HG03575 (cell line): Measurements from ENCODE around the gene HNRNPLL.

ENCODE experiments used
- ATAC-seq: cut with Tn5 transposase; IDR thresholded peaks from one replicate; pipeline ENCODE4 v1.9.1; 2021; ENCODE audit not compliant: unreplicated experiment, insufficient number of reproducible peaks, low FRiP score; ENCODE audit errors: extremely low read depth

HNRNPLL gene

GRCh38 chr2:38598991-38599295, 3.8 kb downstream of the HNRNPLL start:
- no peak for ATAC-seq

- no peak for ATAC-seq
Observed at GRCh38 chr2:38598200-38598990, 4.3 kb downstream of the HNRNPLL start.

DNA sequence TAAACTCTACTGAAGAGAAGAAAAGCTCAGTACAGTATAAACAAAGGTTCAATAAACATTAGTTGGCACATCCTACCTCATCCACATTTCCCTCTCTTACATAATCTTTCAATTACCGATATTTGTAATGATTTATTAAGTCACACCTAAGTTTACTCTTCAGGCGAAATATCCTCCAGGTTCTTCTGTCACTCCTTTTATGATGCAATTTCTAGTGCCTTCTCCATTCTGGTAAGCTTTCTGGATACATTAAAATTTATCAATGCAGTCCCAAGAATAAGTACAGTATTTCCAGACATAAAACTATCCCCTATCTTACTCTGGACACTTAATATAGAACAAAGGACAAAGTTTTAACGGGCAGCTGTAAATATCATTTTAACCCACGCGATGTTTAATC, 5.6 kb downstream of the HNRNPLL start:
- ATAC-seq: no peak

DNA sequence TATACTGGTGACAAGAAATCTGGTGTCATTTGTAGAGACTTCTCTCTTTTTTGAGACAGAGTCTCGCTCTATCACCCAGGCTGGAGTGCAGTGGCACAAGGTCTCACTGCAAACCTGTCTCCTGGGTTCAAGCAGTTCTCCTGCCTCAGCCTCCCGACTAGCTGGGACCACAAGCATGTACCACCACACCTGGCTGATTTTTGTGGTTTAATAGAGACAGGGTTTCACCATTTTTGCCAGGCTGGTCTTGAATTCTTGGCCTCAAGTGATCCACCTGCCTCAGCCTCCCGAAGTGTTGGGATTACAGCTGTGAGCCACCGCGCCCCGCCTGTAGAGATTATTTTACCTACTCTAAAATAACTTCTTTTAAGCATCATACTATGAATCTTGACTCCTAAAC, 6.5 kb downstream of the HNRNPLL start:
- ATAC-seq: no peak

- no peak for ATAC-seq
Observed at GRCh38 chr2:38592951-38593350, 9.8 kb downstream of the HNRNPLL start.

DNA sequence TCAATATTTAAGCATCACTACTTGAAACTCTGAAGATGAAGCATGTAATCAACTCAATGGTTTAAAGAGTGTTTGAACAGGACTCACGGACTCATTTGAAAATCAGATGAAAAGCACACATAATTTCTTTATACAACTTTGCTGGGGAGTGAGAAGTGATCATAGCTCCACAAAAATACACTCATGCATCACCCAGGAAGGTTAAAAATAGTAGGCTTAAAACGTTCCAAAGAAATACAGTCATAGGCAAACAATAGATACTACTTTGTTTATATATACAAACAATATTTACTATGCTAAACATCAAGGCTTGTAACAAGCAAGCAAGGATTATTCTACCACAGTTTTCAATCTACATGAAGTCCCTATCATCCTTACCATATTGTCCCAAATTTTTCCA, 11.6 kb downstream of the HNRNPLL start:
- no peak for ATAC-seq

- no peak for ATAC-seq
Observed at GRCh38 chr2:38590053-38590452, 12.7 kb downstream of the HNRNPLL start.

GRCh38 chr2:38586931-38587330, 15.8 kb downstream of the HNRNPLL start:
- no peak for ATAC-seq

DNA sequence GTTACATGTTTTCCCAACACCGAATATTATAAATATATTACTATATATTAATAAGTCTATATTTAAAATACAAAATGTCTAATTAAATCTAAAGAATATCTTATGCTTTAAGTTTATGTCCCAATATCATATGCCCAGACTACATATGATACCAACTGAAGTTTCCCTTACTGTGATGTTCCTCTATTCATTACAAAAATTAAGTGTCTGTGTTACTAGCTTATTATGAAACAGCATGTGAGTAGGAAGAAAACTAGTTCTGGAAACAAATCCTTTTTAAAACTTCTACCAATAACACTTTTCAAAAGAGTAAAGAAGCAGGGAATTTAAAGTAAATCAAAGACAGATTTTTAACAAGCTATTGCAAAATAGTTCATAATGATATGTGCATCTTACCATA, 17.8 kb downstream of the HNRNPLL start:
- ATAC-seq: no peak

GRCh38 chr2:38583994-38584393, 18.7 kb downstream of the HNRNPLL start:
- no peak for ATAC-seq

- no peak for ATAC-seq
Observed at GRCh38 chr2:38583524-38583923, 19.2 kb downstream of the HNRNPLL start.

DNA sequence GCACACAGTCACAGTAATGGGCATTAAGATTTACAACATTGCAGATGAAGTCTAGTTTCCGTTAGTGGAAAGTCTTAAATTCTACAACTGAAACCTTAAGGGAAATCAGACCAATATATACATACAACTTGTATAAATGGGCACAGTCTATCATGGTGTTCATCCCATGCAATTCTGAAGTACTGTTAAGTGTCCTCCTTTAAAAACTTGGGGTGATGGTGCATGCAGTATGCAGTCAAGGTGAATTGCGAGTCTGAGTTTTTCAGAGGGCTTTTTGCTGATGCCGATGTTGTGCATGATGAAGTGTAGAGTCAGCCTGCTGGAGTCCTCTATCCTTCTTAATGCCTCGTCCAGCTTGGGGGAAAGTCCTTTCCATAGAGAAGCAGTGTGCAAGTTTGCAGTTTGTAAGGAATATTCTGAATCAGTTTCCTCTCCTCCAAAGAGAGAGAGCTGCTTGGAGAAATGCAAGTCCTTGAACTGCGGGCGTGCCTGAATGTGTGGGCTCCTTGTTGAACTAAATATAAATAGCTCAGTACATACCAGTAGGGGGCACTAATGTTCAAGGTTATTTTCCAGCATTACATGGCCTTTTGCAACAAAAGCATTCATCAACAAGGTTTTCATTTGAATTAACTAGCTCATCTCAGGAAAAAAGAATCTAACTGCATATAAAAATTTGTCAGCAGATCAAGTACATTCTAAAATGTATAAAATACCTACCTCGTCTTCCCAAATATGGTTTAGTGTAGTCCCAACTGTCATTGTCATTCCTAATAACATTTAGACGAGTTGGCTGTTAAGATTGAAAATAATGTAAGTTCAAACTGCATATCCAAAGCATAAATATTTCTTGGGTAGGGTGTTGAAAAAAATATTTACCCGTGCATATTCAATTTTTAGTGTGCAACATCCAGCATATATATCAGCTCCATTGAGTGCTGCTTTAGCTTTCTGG, 21.3 kb downstream of the HNRNPLL start:
- no peak for ATAC-seq

DNA sequence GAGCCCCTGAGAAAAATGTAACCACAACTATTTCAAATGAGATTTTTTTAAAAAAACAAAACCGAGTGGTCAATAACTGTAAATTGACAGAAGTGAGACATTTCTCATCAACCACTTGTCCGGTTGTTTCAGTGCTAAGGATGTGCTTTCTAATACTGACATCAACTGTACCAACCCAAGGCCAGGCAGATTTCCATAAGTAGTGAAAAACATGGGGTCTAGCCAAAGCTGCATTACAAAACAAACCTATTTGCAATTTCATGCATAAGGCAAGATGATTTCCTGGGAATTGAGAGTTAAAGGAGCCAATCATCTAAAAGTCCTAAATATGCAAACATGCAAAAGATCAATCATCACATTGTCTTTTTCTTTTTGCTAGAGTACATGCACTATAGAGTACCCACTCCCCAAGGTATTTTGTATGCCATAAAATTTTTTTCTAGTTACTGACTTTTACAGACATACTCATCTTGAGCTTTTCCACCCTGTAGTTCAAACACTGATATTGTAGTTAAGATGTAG, 22.6 kb downstream of the HNRNPLL start:
- no peak for ATAC-seq

DNA sequence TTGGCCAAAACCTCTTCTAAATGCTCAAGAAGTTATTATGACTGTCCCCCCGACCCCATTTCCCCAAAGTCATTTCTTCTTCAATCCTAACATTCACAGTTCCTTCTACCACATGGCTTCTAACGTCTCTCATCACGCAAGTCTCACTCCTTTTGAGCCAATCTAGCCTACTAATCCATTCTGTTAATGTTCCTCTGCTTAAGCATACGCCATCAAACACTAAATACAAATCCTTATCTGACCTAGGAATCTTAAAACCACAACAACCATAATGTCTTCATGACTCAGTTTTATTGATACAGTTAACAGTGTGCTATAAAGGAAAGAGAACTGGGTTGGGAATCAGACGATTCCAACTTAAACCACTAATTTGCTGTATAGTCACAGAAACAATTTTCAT, 23.9 kb downstream of the HNRNPLL start:
- no peak for ATAC-seq

- ATAC-seq: no peak
Observed at GRCh38 chr2:38574278-38574677, 28.4 kb downstream of the HNRNPLL start.

- no peak for ATAC-seq
Observed at GRCh38 chr2:38572167-38572566, 30.6 kb downstream of the HNRNPLL start.

- no peak for ATAC-seq
Observed at GRCh38 chr2:38571193-38571592, 31.5 kb downstream of the HNRNPLL start.

DNA sequence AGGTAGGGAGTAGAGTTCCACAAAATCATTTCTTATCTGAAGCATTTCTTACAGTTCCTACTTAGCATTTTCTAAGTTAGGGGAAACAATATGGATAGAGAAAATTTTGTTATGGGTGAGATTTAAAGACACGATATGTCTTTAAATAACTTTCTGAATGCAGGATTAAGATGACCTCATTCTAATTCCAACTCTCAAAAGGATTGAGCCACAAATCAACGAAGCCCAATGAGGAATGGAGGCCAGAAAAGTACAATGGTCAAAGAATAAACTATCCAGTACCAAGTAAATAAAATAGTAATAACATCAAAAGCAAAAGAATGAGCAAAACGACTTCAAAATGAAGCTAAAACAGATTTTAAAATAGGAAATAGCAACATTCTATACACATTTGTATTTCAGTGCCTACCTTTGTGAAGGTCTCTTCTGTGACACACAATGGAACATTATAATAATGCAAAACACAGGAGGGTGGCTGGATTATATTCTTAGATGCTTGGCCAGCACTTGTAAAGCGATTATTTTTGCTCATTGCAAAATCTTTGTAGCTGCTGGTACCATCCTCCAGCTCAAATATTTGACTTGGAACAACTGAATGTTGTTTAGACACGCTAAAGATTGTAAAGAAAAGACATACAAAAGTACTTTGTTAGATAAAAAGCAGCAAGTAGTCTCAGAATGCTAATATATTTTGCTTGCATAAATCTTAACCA, 33.8 kb downstream of the HNRNPLL start:
- ATAC-seq: no peak

GRCh38 chr2:38565333-38565732, 37.4 kb downstream of the HNRNPLL start:
- no peak for ATAC-seq
